K562 (cell line): ENCODE data around the gene AKT1S1. TPM values are rescaled to one million over a fixed set of nuclear protein-coding genes. Genes with fewer than 3 reads are reported as not detected.

Experiments used
- ARHGAP35 ChIP-seq: fragments of 450-650 bp; IDR thresholded peaks from 2 replicates; pipeline ENCODE4 v1.6.1; 2018; ENCODE audit not compliant: partially characterized antibody
- CHD7 ChIP-seq: fragments of 200-600 bp; sonication (generic); IDR thresholded peaks from one replicate; pipeline ENCODE4 v1.6.1; 2012; ENCODE audit warnings: mild to moderate bottlenecking, low read depth, low read length, inconsistent platforms
- COPS2 ChIP-seq: fragments of 450-650 bp; conservative IDR thresholded peaks from 2 replicates; pipeline ENCODE4 v1.6.1; 2016; ENCODE audit warnings: mild to moderate bottlenecking, moderate library complexity
- DACH1 ChIP-seq: fragments of 450-650 bp; IDR thresholded peaks from 2 replicates; pipeline ENCODE4 v1.6.1; 2018; ENCODE audit not compliant: partially characterized antibody
- DDX20 ChIP-seq: fragments of 450-650 bp; IDR thresholded peaks from 2 replicates; pipeline ENCODE4 v1.6.1; 2016; ENCODE audit warnings: missing genetic modification characterization, low read depth, mild to moderate bottlenecking, missing compliant biosample characterization, moderate library complexity
- E2F3 ChIP-seq: fragments of 250-450 bp; sonication (Bioruptor Pico); IDR thresholded peaks from 2 replicates; pipeline ENCODE4 v1.4.0; 2020; ENCODE audit warnings: mild to moderate bottlenecking
- HDGF ChIP-seq: fragments of 450-650 bp; IDR thresholded peaks from 2 replicates; pipeline ENCODE4 v1.6.1; 2016
- KDM5B ChIP-seq: fragments of 200-600 bp; sonication (generic); IDR thresholded peaks from 2 replicates; pipeline ENCODE4 v1.6.1; 2012; ENCODE audit warnings: low read depth, mild to moderate bottlenecking, moderate library complexity, low read length, control low read depth, inconsistent platforms; ENCODE audit not compliant: insufficient replicate concordance
- MAFF ChIP-seq: IDR thresholded peaks from 2 replicates; pipeline ENCODE4 v1.6.1; 2012; ENCODE audit warnings: low read length, improper control_type of control experiment
- MAFG ChIP-seq: fragments of 450-650 bp; conservative IDR thresholded peaks from 2 replicates; pipeline ENCODE4 v1.6.1; 2016; ENCODE audit warnings: missing genetic modification characterization, missing compliant biosample characterization
- MECOM ChIP-seq: fragments of 250-450 bp; sonication (Bioruptor Pico); IDR thresholded peaks from 2 replicates; pipeline ENCODE4 v1.8.0; 2022; ENCODE audit warnings: inconsistent platforms
- MXI1 ChIP-seq: IDR thresholded peaks from 2 replicates; pipeline ENCODE4 v1.6.1; 2011; ENCODE audit warnings: low read depth, mild to moderate bottlenecking, improper control_type of control experiment, low read length
- MYBL2 ChIP-seq, 2 experiments: fragments of 450-650 bp in 1 of 2; sonication (generic) in 1 of 2; formaldehyde crosslinking in 1 of 2; IDR thresholded peaks; 2 replicates each; pipeline versions ENCODE4 v1.6.1 to v1.8.1; 2017 to 2022; ENCODE audit warnings: borderline replicate concordance in 1 of 2, inconsistent platforms in 1 of 2, low read depth in 1 of 2, mild to moderate bottlenecking in 1 of 2, missing genetic modification reagents in 1 of 2, moderate library complexity in 1 of 2
- NRF1 ChIP-seq, 2 experiments: fragments of 450-650 bp; IDR thresholded peaks in 1 of 2; conservative IDR thresholded peaks in 1 of 2; 2 replicates each; pipeline ENCODE4 v1.6.1; 2014; ENCODE audit warnings: mild to moderate bottlenecking in 2 of 2
- SIRT6 ChIP-seq: IDR thresholded peaks from one replicate; pipeline ENCODE4 v1.6.1; 2012; ENCODE audit warnings: low read depth, mild to moderate bottlenecking, control low read depth, inconsistent platforms, low read length, moderate library complexity
- SMARCA5 ChIP-seq: fragments of 450-650 bp; IDR thresholded peaks from 2 replicates; pipeline ENCODE4 v1.6.1; 2016
- SRF ChIP-seq, 2 experiments: fragments of 250-450, 450-650 bp in 1 of 2; sonication (Bioruptor Pico) in 1 of 2; sonication (generic) in 1 of 2; formaldehyde crosslinking; IDR thresholded peaks; 2 replicates each; pipeline versions ENCODE4 v1.5.0 to v1.5.1; 2020 to 2022; ENCODE audit warnings: mild to moderate bottlenecking in 1 of 2, missing genetic modification reagents in 1 of 2
- ZNF133 ChIP-seq: fragments of 250-450 bp; sonication (Bioruptor Pico); IDR thresholded peaks from 2 replicates; pipeline ENCODE4 v1.4.0; 2020; ENCODE audit warnings: mild to moderate bottlenecking
- polyA plus RNA-seq, 8 experiments: library from polyadenylated mRNA; depleted of rRNA in 4 of 8; stranded (reverse) in 5 of 8; unstranded in 3 of 8; fragments of >200 nt; fragmentation: Nextera tagmentation in 2 of 8; fragmentation: Illumina TruSeq in 1 of 8; extraction: Ambion mirVana in 2 of 8; extraction: Trizol in 1 of 8; gene quantifications; 2 replicates each; pipeline versions ENCODE4 v1.2.1 to v1.2.3, GENCODE V29; 2011 to 2014; ENCODE audit warnings: inconsistent platforms in 1 of 8, missing spikeins in 1 of 8
- total RNA-seq, 7 experiments: library from RNA; depleted of rRNA in 6 of 7; stranded (reverse); fragments of >200 nt in 6 of 7; fragmentation: Illumina TruSeq in 2 of 7; extraction: Trizol in 2 of 7; gene quantifications; 2 replicates each; pipeline versions ENCODE4 v1.2.1 to v1.2.3, GENCODE V29; 2011 to 2021; ENCODE audit warnings: low replicate concordance in 1 of 7

The AKT1S1 gene
- total and polyA plus RNA-seq, 9 of the 15 experiments (the other 6 are each of a cell fraction or from before 2014, with no cell fraction given) = 1.2 to 50.3 (median 17.1) TPM

- no peak for TF ChIP-seq DDX20 (tag)
- no peak for TF ChIP-seq KDM5B
- TF ChIP-seq MAFF = no peak
- TF ChIP-seq HDGF = no peak
- TF ChIP-seq ZNF133 (CRISPR knock-in tag) = no peak
- TF ChIP-seq COPS2 = no peak
- TF ChIP-seq ARHGAP35 = no peak
- peak; percentile 56; the same call in 1 of the 2 replicates for TF ChIP-seq E2F3 (CRISPR knock-in tag)
- TF ChIP-seq NRF1 (conservative IDR thresholded peaks at IDR 0.05 in 1 of 2, IDR thresholded peaks at IDR 0.05 in 1 of 2) = peak; percentile 68 to 74
- TF ChIP-seq CHD7 = peak; percentile 73
- TF ChIP-seq DACH1 = no peak
- no peak for TF ChIP-seq SIRT6
- TF ChIP-seq SMARCA5 = peak; percentile 54; the same call in 1 of the 2 replicates
- TF ChIP-seq MECOM (CRISPR knock-in tag) = no peak
- TF ChIP-seq SRF (CRISPR knock-in tag; IDR thresholded peaks at IDR 0.05) = peak in 1 of 2 experiments; percentile 67; a peak in 1 of 4 replicates
- no peak for TF ChIP-seq MAFG
- peak; percentile 77 for TF ChIP-seq MXI1
- no peak for TF ChIP-seq MYBL2 (IDR thresholded peaks at IDR 0.05; ENCODE audit: low read depth)
- TF ChIP-seq MYBL2 (CRISPR knock-in tag; IDR thresholded peaks at IDR 0.05; ENCODE audit: borderline replicate concordance) = no peak
These were observed 12.7 kb upstream of the AKT1S1 start (continued) for GRCh38 chr19:49889687-49890348.
